Breast epithelium (tissue), 3 donors: ENCODE results near the gene ANKRD2.

Experiments
- CTCF ChIP-seq, 3 donors: fragments of 450-650 bp; IDR thresholded peaks; one replicate each; pipeline ENCODE4 v1.5.1; 2016 to 2017; ENCODE audit warnings: antibody characterized with exemption in 3 of 3, mild to moderate bottlenecking in 3 of 3, moderate library complexity in 3 of 3
- POLR2A ChIP-seq: fragments of 450-650 bp; IDR thresholded peaks from one replicate; pipeline ENCODE4 v1.6.1; 2016; ENCODE audit warnings: antibody characterized with exemption, mild to moderate bottlenecking, moderate library complexity
- POLR2AphosphoS5 ChIP-seq, 3 donors: sonication (generic); formaldehyde crosslinking; IDR thresholded peaks; one replicate each; pipeline ENCODE4 v1.6.1; 2017; ENCODE audit warnings: antibody characterized with exemption in 3 of 3

- no peak for TF ChIP-seq POLR2AphosphoS5 (IDR thresholded peaks at IDR 0.05)
- no peak for TF ChIP-seq CTCF (IDR thresholded peaks at IDR 0.05)
- no peak for TF ChIP-seq POLR2A
Observed at GRCh38 chr10:97550336-97551149, 22.0 kb upstream of the ANKRD2 start.
